GM19099 (cell line): ENCODE results near the gene SLX1B.
"Not testable (repeated sequence)": the region's sequence is repeated elsewhere in the genome, so short reads cannot be mapped to it uniquely, and the experiment has no call there.

Experiments used
- POLR2A ChIP-seq: IDR thresholded peaks from 3 replicates; pipeline ENCODE4 v1.6.1; 2011; ENCODE audit warnings: low read depth; ENCODE audit not compliant: insufficient read length; ENCODE audit errors: extremely low read depth

SLX1B gene

GRCh38 chr16:29454269-29454668, at the start of gene SLX1B, which contains the start of gene BOLA2:
TSS of gene SLX1B (plus strand) at chr16:29454533.
TSS of gene BOLA2 (minus strand) at chr16:29454351. CDS start at chr16:29454253, 98 bp downstream.
- TF ChIP-seq POLR2A: not testable (repeated sequence)

- not testable (repeated sequence) for TF ChIP-seq POLR2A
Measured at GRCh38 chr16:29459706-29460646, 5.6 kb downstream of the SLX1B start, which contains the start of gene SULT1A4. TSS of gene SULT1A4 (plus strand) at chr16:29459913. CDS start at chr16:29461386, 1,473 bp downstream.

- TF ChIP-seq POLR2A: not testable (repeated sequence)
Measured at GRCh38 chr16:29506308-29506707, 52.0 kb downstream of the SLX1B start, which contains the start of gene NPIPB12. TSS of gene NPIPB12 (minus strand) at chr16:29506408.
